ENCODE results near the gene IGFBP2. TPM values are rescaled to one million over a fixed set of nuclear protein-coding genes. Genes with fewer than 3 reads are reported as not detected.

The IGFBP2 gene
- total RNA-seq, 6 experiments from 2014 or later, result 0.28 to 0.40 TPM; not detected in 4

- Mint-ChIP-seq H3K4me1 (ENCODE audit: low read depth) (peaks cover 15% of the 10 kb centered on the region), H3K4me3 (no peak overlapping the region), H3K27me3 (ENCODE audit: insufficient read depth) (peaks cover 50% of the 10 kb centered on the region), H3K9me3 (no peaks in the 10 kb centered on the region), H3K36me3 (ENCODE audit: low read depth) (no peaks in the 10 kb centered on the region), H3K27ac (no peak overlapping the region)
- no peak for DNase-seq
- TF ChIP-seq CTCF (IDR thresholded peaks at IDR 0.05), result no peak
These were observed 3.4 kb upstream of the IGFBP2 start for GRCh38 chr2:216629784-216630183.

- Mint-ChIP-seq H3K27ac (no peak overlapping the region), H3K4me3 (peak overlapping the region; percentile 77), H3K27me3 (ENCODE audit: insufficient read depth) (peaks cover 63% of the 10 kb centered on the region), H3K9me3 (no peaks in the 10 kb centered on the region), H3K36me3 (ENCODE audit: low read depth) (no peaks in the 10 kb centered on the region), H3K4me1 (ENCODE audit: low read depth) (peaks cover 40% of the 10 kb centered on the region)
- no peak for DNase-seq
- no peak for TF ChIP-seq CTCF (IDR thresholded peaks at IDR 0.05)
These were observed 771 bp upstream of the IGFBP2 start for GRCh38 chr2:216632346-216632951.

GRCh38 chr2:216633616-216634369 is 573 bp downstream of the IGFBP2 start:
- Mint-ChIP-seq H3K27ac (no peak overlapping the region), H3K36me3 (ENCODE audit: low read depth) (no peaks in the 10 kb centered on the region)
- no peak for DNase-seq

GRCh38 chr2:216634370-216635148 is 1.3 kb downstream of the IGFBP2 start:
- Mint-ChIP-seq H3K27me3 (ENCODE audit: insufficient read depth) (peaks cover 58% of the 10 kb centered on the region), H3K4me1 (ENCODE audit: low read depth) (peaks cover 42% of the 10 kb centered on the region), H3K27ac (no peak overlapping the region), H3K36me3 (ENCODE audit: low read depth) (no peaks in the 10 kb centered on the region), H3K9me3 (no peaks in the 10 kb centered on the region), H3K4me3 (peak overlapping the region; percentile 40; the same call in 1 of the 2 replicates)
- no peak for DNase-seq
- TF ChIP-seq CTCF (IDR thresholded peaks at IDR 0.05), result no peak

More at GRCh38 chr2:216633616-216634369, 573 bp downstream of the IGFBP2 start:
- Mint-ChIP-seq H3K9me3 (no peaks in the 10 kb centered on the region), H3K27me3 (ENCODE audit: insufficient read depth) (peaks cover 59% of the 10 kb centered on the region), H3K4me3 (peak overlapping the region; percentile 40; the same call in 1 of the 2 replicates), H3K4me1 (ENCODE audit: low read depth) (peaks cover 42% of the 10 kb centered on the region)
- TF ChIP-seq CTCF (IDR thresholded peaks at IDR 0.05), result no peak

- Mint-ChIP-seq H3K27ac (no peak overlapping the region), H3K9me3 (no peaks in the 10 kb centered on the region), H3K4me1 (ENCODE audit: low read depth) (peaks cover 42% of the 10 kb centered on the region), H3K27me3 (ENCODE audit: insufficient read depth) (peaks cover 62% of the 10 kb centered on the region), H3K4me3 (no peak overlapping the region), H3K36me3 (ENCODE audit: low read depth) (no peaks in the 10 kb centered on the region)
- TF ChIP-seq CTCF (IDR thresholded peaks at IDR 0.05), result no peak
- DNase-seq, result no peak
These were observed 2.0 kb downstream of the IGFBP2 start for GRCh38 chr2:216635171-216635570.
